OCI-LY3 (cell line): Measurements from ENCODE around the gene FAM13C.

Experiments used
- H2AFZ ChIP-seq: fragments of 200-600, 300-600 bp; shearing (Covaris generic); 2 replicates; pipeline ENCODE4 v1.6.0; 2014; ENCODE audit warnings: antibody characterized with exemption, low read depth, low read length
- H3K27ac ChIP-seq: fragments of 200-600, 300-600 bp; sonication (generic); 2 replicates; pipeline ENCODE4 v1.5.1; 2014; ENCODE audit warnings: mild to moderate bottlenecking, low read length, moderate library complexity, mixed read lengths
- H3K27me3 ChIP-seq: fragments of 200-600, 300-600 bp; sonication (generic); 2 replicates; pipeline ENCODE4 v1.6.1; 2014; ENCODE audit warnings: low read depth, low read length, mixed read lengths
- H3K36me3 ChIP-seq: fragments of 200-600, 300-600 bp; sonication (generic); replicated peaks from 2 replicates; pipeline ENCODE3; 2014; ENCODE audit warnings: low read depth, low read length, mixed read lengths
- H3K4me1 ChIP-seq: fragments of 300-600, 200-600 bp; sonication (generic); 2 replicates; pipeline ENCODE4 v1.6.1; 2014; ENCODE audit warnings: low read length, mixed read lengths
- H3K4me2 ChIP-seq: fragments of 200-600, 300-600 bp; sonication (generic); 2 replicates; pipeline ENCODE4 v1.6.1; 2014; ENCODE audit warnings: low read length, mixed read lengths
- H3K4me3 ChIP-seq: fragments of 300-600, 200-600 bp; sonication (generic); 2 replicates; pipeline ENCODE4 v1.5.1; 2014; ENCODE audit warnings: antibody characterized with exemption, mild to moderate bottlenecking, low read length, moderate library complexity
- H3K79me2 ChIP-seq: fragments of 300-600, 200-600 bp; shearing (Covaris generic); 2 replicates; pipeline ENCODE4 v1.6.1; 2014; ENCODE audit warnings: mild to moderate bottlenecking, low read length, mixed read lengths
- H3K9ac ChIP-seq: fragments of 300-600, 200-600 bp; shearing (Covaris generic); 2 replicates; pipeline ENCODE4 v1.6.0; 2014; ENCODE audit warnings: mild to moderate bottlenecking, low read length, moderate library complexity
- H3K9me3 ChIP-seq: fragments of 200-600, 300-600 bp; shearing (Covaris generic); 2 replicates; pipeline ENCODE4 v1.6.1; 2014; ENCODE audit warnings: low read length, mixed read lengths; ENCODE audit not compliant: insufficient read depth
- H4K20me1 ChIP-seq: fragments of 200-600, 300-600 bp; sonication (generic); 2 replicates; pipeline ENCODE4 v1.6.1; 2016; ENCODE audit warnings: low read length, mixed read lengths; ENCODE audit not compliant: insufficient read depth
- EZH2phosphoT487 ChIP-seq: fragments of 200-600 bp; shearing (Covaris generic); IDR thresholded peaks from 2 replicates; pipeline ENCODE4 v1.6.1; 2018; ENCODE audit warnings: antibody characterized with exemption, mixed run types, low read depth
- TF ChIP-seq, protein P1 (sequence below): fragments of 200-600, 300-600 bp; sonication (generic); IDR thresholded peaks from 2 replicates; pipeline ENCODE4 v1.5.1; 2014; ENCODE audit warnings: antibody characterized with exemption, low read length, low read depth

Gene FAM13C

DNA sequence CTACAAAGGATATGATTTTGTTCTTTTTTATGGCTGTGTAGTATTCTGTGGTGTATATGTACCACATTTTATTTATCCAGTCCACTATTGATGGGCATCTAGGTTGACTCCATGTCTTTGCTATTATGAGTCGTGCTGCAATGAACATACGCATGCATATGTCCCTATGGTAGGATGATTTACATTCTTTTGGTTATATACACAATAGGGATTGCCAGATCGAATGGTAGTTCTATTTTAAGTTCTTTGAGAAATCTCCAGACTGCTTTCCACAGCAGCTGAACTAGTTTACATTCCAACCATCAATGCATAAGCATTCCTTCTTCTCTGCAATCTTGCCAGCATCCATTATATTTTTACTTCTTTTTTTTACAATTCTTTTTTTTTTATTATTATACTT, 35.6 kb upstream of the FAM13C start:
- Histone ChIP-seq H3K27me3 (no peaks in the 10 kb centered on the region), H3K4me1 (no peaks in the 10 kb centered on the region), H3K9ac (no peak overlapping the region), H2AFZ (no peak overlapping the region), H3K79me2 (no peaks in the 10 kb centered on the region), H3K4me3 (no peak overlapping the region), H3K36me3 (no peaks in the 10 kb centered on the region), H3K9me3 (no peaks in the 10 kb centered on the region), H3K4me2 (no peak overlapping the region), H3K27ac (no peak overlapping the region), H4K20me1 (no peaks in the 10 kb centered on the region)
- TF ChIP-seq, protein P1, sequence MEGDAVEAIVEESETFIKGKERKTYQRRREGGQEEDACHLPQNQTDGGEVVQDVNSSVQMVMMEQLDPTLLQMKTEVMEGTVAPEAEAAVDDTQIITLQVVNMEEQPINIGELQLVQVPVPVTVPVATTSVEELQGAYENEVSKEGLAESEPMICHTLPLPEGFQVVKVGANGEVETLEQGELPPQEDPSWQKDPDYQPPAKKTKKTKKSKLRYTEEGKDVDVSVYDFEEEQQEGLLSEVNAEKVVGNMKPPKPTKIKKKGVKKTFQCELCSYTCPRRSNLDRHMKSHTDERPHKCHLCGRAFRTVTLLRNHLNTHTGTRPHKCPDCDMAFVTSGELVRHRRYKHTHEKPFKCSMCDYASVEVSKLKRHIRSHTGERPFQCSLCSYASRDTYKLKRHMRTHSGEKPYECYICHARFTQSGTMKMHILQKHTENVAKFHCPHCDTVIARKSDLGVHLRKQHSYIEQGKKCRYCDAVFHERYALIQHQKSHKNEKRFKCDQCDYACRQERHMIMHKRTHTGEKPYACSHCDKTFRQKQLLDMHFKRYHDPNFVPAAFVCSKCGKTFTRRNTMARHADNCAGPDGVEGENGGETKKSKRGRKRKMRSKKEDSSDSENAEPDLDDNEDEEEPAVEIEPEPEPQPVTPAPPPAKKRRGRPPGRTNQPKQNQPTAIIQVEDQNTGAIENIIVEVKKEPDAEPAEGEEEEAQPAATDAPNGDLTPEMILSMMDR: no peak
- no peak for TF ChIP-seq EZH2phosphoT487

DNA sequence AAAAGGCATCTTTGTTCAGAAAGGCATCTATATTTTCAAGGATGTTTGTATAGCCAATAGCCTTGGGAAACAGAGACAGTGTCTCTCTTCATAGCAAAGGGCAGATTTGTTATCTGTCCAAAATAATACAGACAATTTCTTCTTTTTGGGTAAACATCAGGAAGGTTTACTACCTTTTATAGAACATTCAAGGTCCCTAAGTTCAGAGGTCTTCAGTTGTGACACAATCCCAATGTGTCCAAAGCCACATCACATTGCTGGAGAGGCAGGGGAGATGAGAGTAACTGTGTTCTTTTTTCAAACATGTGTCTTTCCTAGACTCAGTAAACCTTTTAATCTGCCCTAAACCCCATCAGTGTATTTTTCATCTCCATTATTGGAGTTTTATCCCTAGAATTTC, 33.6 kb upstream of the FAM13C start:
- H3K27me3 ChIP-seq: no peaks in the 10 kb centered on the region
- no peak for TF ChIP-seq EZH2phosphoT487
- TF ChIP-seq, protein P1: no peak
- H3K79me2 ChIP-seq: no peaks in the 10 kb centered on the region

DNA sequence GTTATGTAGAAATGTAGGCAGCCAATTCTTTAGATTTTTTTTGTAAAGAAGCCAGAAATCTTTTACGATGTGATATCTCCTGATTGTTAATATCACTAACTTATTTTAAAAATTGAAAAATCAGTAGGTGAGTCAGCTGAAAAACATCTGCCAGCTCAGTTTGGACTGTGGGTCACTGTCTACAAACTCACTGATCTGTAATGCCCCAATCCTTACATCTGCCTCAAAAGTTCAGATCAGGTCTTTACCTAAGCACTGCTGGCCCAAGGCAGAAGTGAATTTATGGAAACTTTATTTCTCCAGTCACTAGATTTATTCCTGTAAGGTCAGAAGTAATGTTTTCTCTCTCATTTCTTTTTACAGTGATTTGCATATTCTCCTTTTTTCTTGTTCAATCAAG, 31.0 kb upstream of the FAM13C start:
- Histone ChIP-seq H3K4me1 (no peaks in the 10 kb centered on the region), H3K9me3 (no peaks in the 10 kb centered on the region), H3K27ac (no peak overlapping the region), H3K4me3 (no peak overlapping the region), H3K4me2 (no peak overlapping the region), H3K9ac (no peak overlapping the region), H3K36me3 (no peaks in the 10 kb centered on the region), H2AFZ (no peak overlapping the region), H4K20me1 (no peaks in the 10 kb centered on the region), H3K27me3 (no peaks in the 10 kb centered on the region), H3K79me2 (no peaks in the 10 kb centered on the region)
- no peak for TF ChIP-seq EZH2phosphoT487
- TF ChIP-seq, protein P1: no peak

More for the DNA sequence above, 33.6 kb upstream of the FAM13C start:
- H3K27ac ChIP-seq: no peak overlapping the region
- H3K36me3 ChIP-seq: no peaks in the 10 kb centered on the region
- no peak overlapping the region for H3K4me3 ChIP-seq
- H3K4me1 ChIP-seq: no peaks in the 10 kb centered on the region
- H3K9me3 ChIP-seq: no peaks in the 10 kb centered on the region
- no peak overlapping the region for H3K9ac ChIP-seq
- H2AFZ ChIP-seq: no peak overlapping the region
- H3K4me2 ChIP-seq: no peak overlapping the region
- H4K20me1 ChIP-seq: no peaks in the 10 kb centered on the region

DNA sequence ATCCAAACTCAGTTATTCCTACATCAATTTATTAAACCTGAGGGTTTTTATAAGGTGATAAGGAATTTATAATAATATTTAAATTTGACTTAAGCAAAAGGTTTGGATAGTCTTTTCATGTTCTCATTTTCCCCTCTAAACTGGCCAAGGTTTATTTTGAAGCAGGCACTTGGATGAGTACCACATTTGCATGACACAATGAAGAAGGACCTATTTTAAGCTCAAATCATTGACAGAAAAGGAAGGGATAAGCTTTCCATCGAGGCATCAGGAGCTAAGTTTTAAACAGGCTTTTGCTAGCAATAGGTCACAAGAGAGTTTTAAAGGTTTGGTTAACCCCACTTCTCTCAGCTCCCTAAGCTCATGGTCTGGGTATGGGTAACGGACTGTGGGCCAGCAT, 28.7 kb upstream of the FAM13C start:
- Histone ChIP-seq H3K27ac (no peak overlapping the region), H3K27me3 (no peaks in the 10 kb centered on the region)

More for the DNA sequence above, 28.7 kb upstream of the FAM13C start:
- Histone ChIP-seq H3K4me1 (no peaks in the 10 kb centered on the region), H2AFZ (no peak overlapping the region), H3K4me2 (no peak overlapping the region), H3K9me3 (no peaks in the 10 kb centered on the region), H3K9ac (no peak overlapping the region), H3K79me2 (no peaks in the 10 kb centered on the region), H4K20me1 (no peaks in the 10 kb centered on the region), H3K4me3 (no peak overlapping the region), H3K36me3 (no peaks in the 10 kb centered on the region)
- TF ChIP-seq EZH2phosphoT487: no peak
- TF ChIP-seq, protein P1: no peak
